T-helper 17 cell (primary cell): ENCODE measurements around the gene ARID1B. TPM values are rescaled to one million over a fixed set of nuclear protein-coding genes. Genes with fewer than 3 reads are reported as not detected.

Experiments used
- ATAC-seq: fragments of 150-1000 bp; cut with Tn5 transposase; 2 replicates; pipeline ENCODE4 v1.10.0; 2021; ENCODE audit warnings: mild to moderate bottlenecking, moderate library complexity
- DNase-seq, 3 donors: peaks; one replicate each; pipeline versions ENCODE4 v3.0.0 to v3.0.0-alpha.2; 2020 to 2021
- H3K9me3 ChIP-seq: one replicate; pipeline ENCODE4 v1.7.0; 2013; ENCODE audit warnings: low read length, mild to moderate bottlenecking; ENCODE audit not compliant: control insufficient read depth, poor library complexity, severe bottlenecking
- H3K27ac Mint-ChIP-seq: one replicate; pipeline ENCODE4 v1.8.0; 2022; ENCODE audit warnings: mild to moderate bottlenecking, moderate library complexity, mixed read lengths
- H3K27me3 Mint-ChIP-seq: one replicate; pipeline ENCODE4 v1.8.0; 2022; ENCODE audit warnings: mixed read lengths
- H3K36me3 Mint-ChIP-seq: one replicate; pipeline ENCODE4 v1.8.0; 2022; ENCODE audit warnings: low read depth, mixed read lengths
- H3K4me1 Mint-ChIP-seq: one replicate; pipeline ENCODE4 v1.8.0; 2022; ENCODE audit warnings: mild to moderate bottlenecking, mixed read lengths
- H3K4me3 Mint-ChIP-seq: one replicate; pipeline ENCODE4 v1.8.0; 2022; ENCODE audit warnings: mild to moderate bottlenecking, moderate library complexity, mixed read lengths
- total RNA-seq, 4 donors: library from RNA in 2 of 4; stranded (reverse) in 2 of 4; gene quantifications; one replicate each; pipeline ENCODE4 v1.2.3 and lab custom pipeline; 2022 to 2026

ARID1B gene
- total RNA-seq, 2 donors from 2014 or later = 149 to 158 TPM

- no peaks in the 10 kb centered on the region for H3K9me3 ChIP-seq
- no peak overlapping the region for H3K4me3 Mint-ChIP-seq
- peaks cover 33% of the 10 kb centered on the region for H3K4me1 Mint-ChIP-seq
- H3K36me3 Mint-ChIP-seq = peaks cover 6% of the 10 kb centered on the region
- ATAC-seq (no peak), DNase-seq (no peak)
- peaks cover 4% of the 10 kb centered on the region for H3K27me3 Mint-ChIP-seq
- H3K27ac Mint-ChIP-seq = no peak overlapping the region
Observed at GRCh38 chr6:157218371-157219198, 441.4 kb downstream of the ARID1B start.

DNA sequence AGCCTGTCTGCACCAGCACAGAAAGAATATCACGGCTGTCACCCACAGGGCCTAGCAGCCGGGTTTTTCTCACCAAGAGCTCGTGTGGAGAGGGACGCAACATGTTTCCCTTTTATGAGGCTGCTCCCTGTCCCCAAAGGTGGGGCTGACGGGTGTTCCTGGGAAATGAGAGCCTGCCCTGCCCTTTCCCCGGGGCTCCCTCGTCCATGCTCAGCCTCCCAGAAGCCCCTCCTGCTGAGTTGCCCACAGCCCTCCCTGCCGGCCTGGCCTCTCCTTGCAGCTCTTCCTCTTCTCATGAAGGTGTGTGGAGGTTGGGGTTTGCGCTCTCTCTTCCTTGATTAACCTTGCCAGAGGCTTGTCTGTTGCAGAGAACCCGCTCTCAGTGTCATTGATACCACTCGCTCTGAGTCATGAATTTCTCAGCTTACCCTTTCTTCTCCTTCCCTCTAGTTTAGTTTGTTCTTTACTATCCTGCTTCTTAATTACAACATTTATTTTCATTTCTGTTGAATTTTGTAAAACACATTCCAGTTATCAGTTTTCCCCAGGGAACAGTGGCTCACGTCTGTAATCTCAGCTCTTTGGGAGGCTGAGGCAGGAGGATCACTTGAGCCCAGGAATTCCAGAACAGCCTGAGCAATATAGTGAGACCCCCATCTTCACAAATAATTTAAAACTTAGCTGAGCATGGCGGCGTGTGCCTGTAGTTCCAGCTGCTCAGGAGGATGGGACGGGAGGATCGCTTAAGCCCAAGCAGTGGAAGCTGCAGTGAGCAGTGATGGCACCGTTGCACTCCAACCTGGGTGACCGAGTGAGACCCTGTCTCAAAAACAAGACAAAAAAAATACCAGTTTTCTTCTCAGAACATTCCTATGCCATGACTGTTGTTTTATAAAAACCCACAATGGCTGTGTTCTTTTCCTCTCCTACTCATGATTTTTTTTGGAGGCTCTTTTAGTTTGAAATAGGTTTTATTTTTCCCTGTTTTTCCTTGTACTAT, 442.3 kb downstream of the ARID1B start:
- Mint-ChIP-seq H3K36me3 (peaks cover 6% of the 10 kb centered on the region), H3K27me3 (peaks cover 4% of the 10 kb centered on the region), H3K4me3 (no peak overlapping the region), H3K27ac (no peak overlapping the region), H3K4me1 (peaks cover 36% of the 10 kb centered on the region)
- H3K9me3 ChIP-seq = no peaks in the 10 kb centered on the region
- ATAC-seq (no peak), DNase-seq (no peak)

DNA sequence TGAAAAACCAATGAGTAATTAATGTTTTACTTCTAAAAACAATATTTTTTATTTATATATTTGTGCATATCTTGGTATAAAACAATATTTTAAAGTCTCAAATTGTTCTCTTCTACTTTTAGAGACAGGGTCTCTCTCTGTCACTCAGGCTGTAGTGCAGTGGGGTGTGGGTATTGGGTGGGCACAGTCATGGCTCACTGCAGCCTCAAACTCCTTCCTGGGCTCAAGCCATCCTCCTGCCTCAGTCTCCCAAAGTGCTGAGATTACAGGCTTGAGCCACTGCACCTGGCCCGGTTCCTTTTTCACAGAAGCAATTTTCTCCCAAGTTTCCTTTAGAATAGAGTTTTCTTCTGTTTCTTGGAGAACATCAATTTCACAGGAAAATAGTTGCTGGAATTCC, 443.3 kb downstream of the ARID1B start:
- no peaks in the 10 kb centered on the region for H3K9me3 ChIP-seq
- H3K4me3 Mint-ChIP-seq = peak overlapping the region; percentile 85
- H3K27ac Mint-ChIP-seq = peak overlapping the region; percentile 94
- peaks cover 6% of the 10 kb centered on the region for H3K36me3 Mint-ChIP-seq
- ATAC-seq (no peak), DNase-seq (no peak)
- peaks cover 36% of the 10 kb centered on the region for H3K4me1 Mint-ChIP-seq
- H3K27me3 Mint-ChIP-seq = peaks cover 4% of the 10 kb centered on the region

DNA sequence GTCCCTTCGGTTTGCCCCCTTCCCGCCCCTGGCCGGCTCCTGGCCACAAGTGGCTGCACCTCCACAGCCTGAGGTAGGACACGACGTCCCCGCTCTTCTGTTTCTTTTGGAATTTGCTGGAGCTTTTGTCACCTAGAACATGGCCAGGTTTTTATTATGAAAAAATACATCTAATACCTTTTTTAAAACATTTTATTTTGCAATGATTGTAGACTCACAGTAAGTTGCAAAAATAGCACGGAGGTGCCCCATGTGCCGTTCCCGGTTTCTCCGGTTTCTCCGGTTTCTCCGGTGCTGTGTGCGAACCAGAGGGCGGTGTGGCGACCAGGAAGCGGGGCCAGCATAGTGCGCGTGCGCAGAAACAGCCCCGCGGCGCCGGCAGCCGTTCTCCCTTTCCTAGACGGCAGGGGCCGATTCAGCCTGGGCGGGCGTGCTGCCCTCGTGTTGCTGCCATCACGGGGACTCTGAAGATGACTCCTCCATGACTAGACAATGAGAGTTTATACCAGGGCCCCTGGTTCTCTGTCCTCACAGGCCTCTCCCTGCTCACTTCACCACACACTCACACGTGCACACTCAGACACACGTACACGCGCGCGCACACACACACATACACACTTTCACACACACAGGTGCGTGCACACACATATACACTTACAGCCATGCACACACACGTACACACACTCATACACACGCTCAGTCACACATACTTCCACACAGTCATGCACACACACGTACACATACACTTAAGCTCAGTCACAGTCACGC, 444.1 kb downstream of the ARID1B start:
- Mint-ChIP-seq H3K4me3 (peak overlapping the region; percentile 85), H3K4me1 (peaks cover 38% of the 10 kb centered on the region), H3K36me3 (peaks cover 6% of the 10 kb centered on the region), H3K27me3 (peaks cover 4% of the 10 kb centered on the region), H3K27ac (peak overlapping the region; percentile 94)
- ATAC-seq (peak; percentile 88), DNase-seq (peak; percentile 71 to 75 (median 73))
- H3K9me3 ChIP-seq = no peaks in the 10 kb centered on the region

DNA sequence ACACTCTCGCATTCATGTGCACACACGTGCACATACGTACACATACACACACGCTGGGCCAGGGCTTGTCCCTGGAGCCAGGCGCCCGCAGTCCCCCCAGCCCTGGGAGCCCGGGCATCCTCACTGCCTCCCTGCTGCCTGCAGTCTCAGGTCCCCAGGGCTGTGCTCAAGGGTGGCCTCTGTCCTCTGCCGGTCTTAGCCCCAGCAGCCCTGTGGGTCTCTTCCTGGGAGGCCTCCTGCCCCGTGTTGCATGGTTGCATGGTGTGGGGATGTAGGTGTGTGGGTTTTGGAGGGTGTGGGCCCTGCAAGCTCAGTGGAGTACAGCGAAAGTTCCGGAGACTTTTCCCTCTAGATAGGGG, 444.6 kb downstream of the ARID1B start:
- H3K4me3 Mint-ChIP-seq = peak overlapping the region; percentile 85
- H3K27me3 Mint-ChIP-seq = peaks cover 4% of the 10 kb centered on the region

DNA sequence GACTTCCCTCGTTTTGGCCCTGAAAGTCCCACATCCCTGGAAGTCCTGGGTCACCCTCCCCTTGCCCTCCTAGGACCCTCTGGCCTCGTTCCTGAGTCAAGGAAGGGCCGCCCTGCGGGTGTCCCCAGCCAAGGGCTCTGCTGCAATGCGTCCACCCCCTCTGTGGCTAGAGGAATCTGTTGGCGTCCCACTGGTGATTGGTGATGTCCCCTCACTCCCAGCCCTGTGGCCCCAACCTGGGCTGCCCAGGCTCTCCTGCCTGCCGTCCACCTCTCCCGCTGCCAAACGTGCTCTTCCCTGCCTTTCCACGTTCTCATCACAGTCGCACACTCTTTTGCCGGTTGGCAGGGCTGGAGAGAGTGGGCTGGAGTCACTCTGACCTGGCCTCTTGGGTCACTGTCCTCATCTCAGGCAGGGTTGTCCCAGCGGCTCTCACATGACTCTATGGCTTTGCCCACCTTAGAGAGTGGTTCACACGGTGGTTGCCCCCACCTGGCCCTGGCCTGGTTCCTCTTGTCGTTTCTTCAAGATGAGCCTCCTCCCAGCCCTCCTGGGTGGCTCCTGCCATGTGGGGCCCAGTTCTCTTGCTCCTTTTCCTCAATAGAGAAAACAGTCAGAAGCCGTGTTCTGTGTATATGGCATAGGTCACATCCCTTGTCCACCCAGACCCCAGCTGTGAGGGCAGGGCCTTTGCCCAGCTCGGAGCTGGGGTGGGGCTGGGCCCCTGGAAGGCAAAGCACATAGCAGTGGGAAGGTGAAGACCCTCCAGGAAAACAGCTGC, 445.2 kb downstream of the ARID1B start:
- H3K9me3 ChIP-seq = no peaks in the 10 kb centered on the region
- Mint-ChIP-seq H3K27me3 (peaks cover 4% of the 10 kb centered on the region), H3K4me3 (peak overlapping the region; percentile 85), H3K27ac (peak overlapping the region; percentile 91), H3K4me1 (peaks cover 45% of the 10 kb centered on the region), H3K36me3 (peaks cover 6% of the 10 kb centered on the region)
- DNase-seq = no peak
- no peak for ATAC-seq

More for the DNA sequence above, 444.6 kb downstream of the ARID1B start:
- DNase-seq (no peak), ATAC-seq (no peak)
- H3K9me3 ChIP-seq = no peaks in the 10 kb centered on the region
- Mint-ChIP-seq H3K36me3 (peaks cover 6% of the 10 kb centered on the region), H3K27ac (peak overlapping the region; percentile 94), H3K4me1 (peaks cover 39% of the 10 kb centered on the region)

DNA sequence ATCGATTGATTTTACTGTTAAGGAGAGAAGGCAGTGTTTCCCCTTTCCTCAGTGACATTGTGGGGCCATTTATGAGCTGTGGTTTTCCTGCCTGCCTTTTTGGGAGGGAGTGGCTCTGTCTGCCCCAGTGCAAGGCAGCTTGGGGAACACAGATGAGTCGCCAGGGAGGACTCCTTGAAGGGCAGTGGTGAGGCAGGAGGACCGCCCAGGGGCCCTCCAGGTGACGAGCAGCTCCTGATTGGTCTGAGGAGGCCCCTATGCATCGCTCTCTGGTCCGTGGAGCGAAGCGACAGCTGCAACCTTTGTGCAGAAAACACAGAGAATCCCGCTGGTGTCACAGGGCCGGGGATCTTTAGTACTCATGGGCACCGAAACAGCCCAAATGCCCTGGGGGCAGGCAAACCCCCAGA, 445.8 kb downstream of the ARID1B start:
- Mint-ChIP-seq H3K27ac (peak overlapping the region; percentile 91), H3K27me3 (peaks cover 4% of the 10 kb centered on the region), H3K36me3 (peaks cover 6% of the 10 kb centered on the region), H3K4me3 (peak overlapping the region; percentile 85), H3K4me1 (peaks cover 50% of the 10 kb centered on the region)
- ATAC-seq (peak; percentile 13), DNase-seq (no peak)
- no peaks in the 10 kb centered on the region for H3K9me3 ChIP-seq

DNA sequence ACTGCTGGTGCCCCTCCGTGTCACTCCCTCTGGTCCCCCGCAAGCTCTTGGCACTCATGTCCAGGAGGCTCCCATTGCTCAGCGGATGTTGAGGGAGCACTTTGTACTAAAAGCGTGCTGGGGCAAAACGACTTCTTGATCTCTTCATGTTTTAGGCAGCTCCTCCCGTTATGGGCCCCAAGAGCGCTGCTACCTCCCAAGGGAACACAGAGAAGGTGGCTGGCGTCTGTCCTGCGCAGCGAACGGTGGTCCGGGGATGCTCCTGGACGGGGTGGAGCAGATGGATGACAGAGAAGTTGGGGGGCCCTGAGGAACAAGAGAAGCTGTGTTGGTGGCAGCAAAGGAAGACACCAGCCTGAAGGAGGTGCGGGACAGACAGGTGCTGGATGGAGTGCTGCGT, 446.3 kb downstream of the ARID1B start:
- Mint-ChIP-seq H3K36me3 (peaks cover 6% of the 10 kb centered on the region), H3K27me3 (peaks cover 4% of the 10 kb centered on the region), H3K27ac (no peak overlapping the region), H3K4me3 (peak overlapping the region; percentile 39), H3K4me1 (peaks cover 50% of the 10 kb centered on the region)
- ATAC-seq (no peak), DNase-seq (no peak)
- no peaks in the 10 kb centered on the region for H3K9me3 ChIP-seq

- DNase-seq (no peak), ATAC-seq (no peak)
- no peaks in the 10 kb centered on the region for H3K9me3 ChIP-seq
- Mint-ChIP-seq H3K27ac (no peak overlapping the region), H3K36me3 (peaks cover 6% of the 10 kb centered on the region), H3K4me3 (no peak overlapping the region), H3K4me1 (peaks cover 55% of the 10 kb centered on the region), H3K27me3 (peaks cover 8% of the 10 kb centered on the region)
Observed at GRCh38 chr6:157224178-157224950, 447.2 kb downstream of the ARID1B start.

DNA sequence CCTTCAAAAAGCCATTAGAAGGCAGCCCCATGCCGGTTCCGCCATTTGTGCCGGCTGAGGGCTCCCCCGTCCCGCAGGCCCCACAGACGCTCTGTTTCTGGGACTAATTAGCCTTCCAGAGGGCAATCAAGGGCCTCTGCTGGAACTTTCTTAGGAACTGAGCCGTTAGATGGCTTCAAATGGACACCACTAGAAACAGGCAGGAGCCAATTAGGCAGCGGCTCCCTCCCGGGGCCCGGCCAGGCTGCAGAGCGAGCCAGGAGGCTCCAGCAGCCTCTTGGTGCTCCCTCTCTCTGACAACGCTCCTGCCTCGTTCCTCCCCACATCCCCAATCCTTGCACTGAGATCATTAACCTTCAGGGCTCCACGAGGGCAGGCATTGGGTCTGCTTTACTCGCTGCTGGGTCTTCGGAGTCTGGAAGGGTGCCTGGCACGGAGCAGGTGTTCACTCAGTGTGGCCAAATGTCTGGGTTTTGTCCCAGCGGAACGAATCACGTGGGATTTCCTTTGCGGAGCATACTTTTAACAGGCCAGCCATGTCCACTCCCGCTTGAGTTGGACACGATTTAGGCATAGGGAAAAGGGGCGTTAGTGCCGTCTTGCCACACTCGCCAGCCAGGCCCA, 447.9 kb downstream of the ARID1B start:
- Mint-ChIP-seq H3K4me3 (no peak overlapping the region), H3K4me1 (peaks cover 56% of the 10 kb centered on the region), H3K27me3 (peaks cover 11% of the 10 kb centered on the region), H3K36me3 (peaks cover 5% of the 10 kb centered on the region), H3K27ac (no peak overlapping the region)
- no peak for DNase-seq
- no peak for ATAC-seq
- no peaks in the 10 kb centered on the region for H3K9me3 ChIP-seq

DNA sequence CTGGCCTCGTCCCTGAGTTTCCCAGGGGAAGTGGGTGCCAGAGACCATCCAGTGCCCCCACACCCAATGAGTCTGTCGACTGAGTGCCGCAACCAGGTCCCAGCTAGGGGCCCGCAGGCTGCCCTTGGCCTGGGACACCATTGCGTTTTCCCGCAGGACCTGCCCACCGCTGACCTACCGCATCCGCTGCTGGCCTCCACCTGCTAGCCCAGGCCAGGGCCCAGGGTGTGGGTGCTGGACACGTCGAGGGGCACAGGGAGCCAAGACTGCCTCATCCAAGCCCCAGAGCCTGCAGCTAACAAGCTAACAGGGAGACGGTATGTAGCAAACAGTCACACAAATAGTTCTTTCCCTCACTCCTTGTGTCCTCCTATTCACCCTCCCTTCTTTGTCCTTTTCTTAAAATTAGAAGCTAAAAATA, 448.4 kb downstream of the ARID1B start:
- peaks cover 3% of the 10 kb centered on the region for H3K36me3 Mint-ChIP-seq
- peaks cover 11% of the 10 kb centered on the region for H3K27me3 Mint-ChIP-seq
- DNase-seq (no peak), ATAC-seq (no peak)
- H3K4me1 Mint-ChIP-seq = peaks cover 52% of the 10 kb centered on the region
- no peak overlapping the region for H3K27ac Mint-ChIP-seq
- no peak overlapping the region for H3K4me3 Mint-ChIP-seq
- H3K9me3 ChIP-seq = no peaks in the 10 kb centered on the region
